Upper lobe of left lung (tissue), 6 donors: Measurements from ENCODE around the gene NAPB. TPM values are rescaled to one million over a fixed set of nuclear protein-coding genes. Genes with fewer than 3 reads are reported as not detected.

Experiments used
- ATAC-seq, 2 donors: fragments of 200-7000 bp; cut with Tn5 transposase; one replicate each; pipeline ENCODE4 v1.9.1; 2022; ENCODE audit warnings: mild to moderate bottlenecking in 2 of 2, moderate library complexity in 2 of 2; ENCODE audit not compliant: low FRiP score in 2 of 2
- DNase-seq, 2 donors: peaks; one replicate each; pipeline ENCODE4 v3.0.0-alpha.2; 2019 to 2020
- H3K27ac ChIP-seq, 4 donors: fragments of 200-600 bp; sonication (generic); one replicate each; pipeline ENCODE4 v1.5.1; 2016 to 2019
- H3K27me3 ChIP-seq, 4 donors: fragments of 200-600 bp; sonication (generic); one replicate each; pipeline ENCODE4 v1.5.1; 2017 to 2019
- H3K36me3 ChIP-seq, 4 donors: fragments of 200-600 bp; sonication (generic); one replicate each; pipeline ENCODE4 v1.5.1; 2016 to 2019
- H3K4me1 ChIP-seq, 4 donors: fragments of 200-600 bp; sonication (generic); one replicate each; pipeline ENCODE4 v1.5.1; 2018 to 2019
- H3K4me3 ChIP-seq, 4 donors: fragments of 200-600 bp; sonication (generic); one replicate each; pipeline ENCODE4 v1.5.1; 2017 to 2019; ENCODE audit warnings: mild to moderate bottlenecking in 2 of 4, moderate library complexity in 1 of 4
- H3K9me3 ChIP-seq, 4 donors: fragments of 200-600 bp; sonication (generic); one replicate each; pipeline ENCODE4 v1.5.1; 2018 to 2019
- CTCF ChIP-seq, 6 experiments: fragments of 450-650 bp in 4 of 6; fragments of 200-600 bp in 2 of 6; sonication (generic) in 2 of 6; IDR thresholded peaks; one replicate each; pipeline ENCODE4 v1.5.1; 2016 to 2019; ENCODE audit warnings: antibody characterized with exemption in 6 of 6
- EP300 ChIP-seq, 4 donors: sonication (generic); formaldehyde crosslinking; IDR thresholded peaks; one replicate each; pipeline ENCODE4 v1.5.1; 2017; ENCODE audit warnings: antibody characterized with exemption in 4 of 4, control low read depth in 2 of 4
- POLR2A ChIP-seq, 4 donors: fragments of 450-650 bp; IDR thresholded peaks; one replicate each; pipeline ENCODE4 v1.5.1; 2016 to 2017; ENCODE audit warnings: antibody characterized with exemption in 4 of 4, mild to moderate bottlenecking in 2 of 4
- POLR2AphosphoS5 ChIP-seq, 2 donors: sonication (generic); formaldehyde crosslinking; IDR thresholded peaks; one replicate each; pipeline ENCODE4 v1.5.1; 2017; ENCODE audit warnings: antibody characterized with exemption in 2 of 2
- WGBS, 2 donors: methylation state at CpG; one replicate each; pipeline ENCODE4 v1.1.5; 2017 to 2018; 5-methylcytosine and 5-hydroxymethylcytosine counted together
- total RNA-seq, 6 donors: library from RNA; depleted of rRNA in 4 of 6; stranded (reverse); fragments of >200 nt in 4 of 6; gene quantifications; one replicate each; pipeline versions ENCODE4 v1.1.0 to v1.2.1, GENCODE V29; 2016 to 2021
- donor health status: DM: no; HTN: no; CAD: no; lungs with moderate emphysema.
- donor health status: DM: no; HTN: yes; CAD: no; lungs with severe emphysema.

NAPB gene
- total RNA-seq, 6 donors from 2014 or later = 9.7 to 27.7 (median 11.1) TPM

GRCh38 chr20:23408957-23409356, 12.3 kb downstream of the NAPB start:
- no peak overlapping the region for H3K27ac ChIP-seq
- 96 to 100% methylated on average over 2 of the region's 2 CpGs for WGBS, 2 donors
- H3K27me3 ChIP-seq = no peaks in the 10 kb centered on the region
- TF ChIP-seq POLR2A (IDR thresholded peaks at IDR 0.05) (no peak), EP300 (IDR thresholded peaks at IDR 0.05) (no peak), POLR2AphosphoS5 (IDR thresholded peaks at IDR 0.05) (no peak), CTCF (IDR thresholded peaks at IDR 0.05) (no peak)
- no peaks in the 10 kb centered on the region for H3K36me3 ChIP-seq
- no peak for DNase-seq
- no peak overlapping the region for H3K4me3 ChIP-seq
- no peaks in the 10 kb centered on the region for H3K9me3 ChIP-seq
- peaks cover 5 to 16% (median 11%) of the 10 kb centered on the region in 4 donors for H3K4me1 ChIP-seq
- no peak for ATAC-seq

DNA sequence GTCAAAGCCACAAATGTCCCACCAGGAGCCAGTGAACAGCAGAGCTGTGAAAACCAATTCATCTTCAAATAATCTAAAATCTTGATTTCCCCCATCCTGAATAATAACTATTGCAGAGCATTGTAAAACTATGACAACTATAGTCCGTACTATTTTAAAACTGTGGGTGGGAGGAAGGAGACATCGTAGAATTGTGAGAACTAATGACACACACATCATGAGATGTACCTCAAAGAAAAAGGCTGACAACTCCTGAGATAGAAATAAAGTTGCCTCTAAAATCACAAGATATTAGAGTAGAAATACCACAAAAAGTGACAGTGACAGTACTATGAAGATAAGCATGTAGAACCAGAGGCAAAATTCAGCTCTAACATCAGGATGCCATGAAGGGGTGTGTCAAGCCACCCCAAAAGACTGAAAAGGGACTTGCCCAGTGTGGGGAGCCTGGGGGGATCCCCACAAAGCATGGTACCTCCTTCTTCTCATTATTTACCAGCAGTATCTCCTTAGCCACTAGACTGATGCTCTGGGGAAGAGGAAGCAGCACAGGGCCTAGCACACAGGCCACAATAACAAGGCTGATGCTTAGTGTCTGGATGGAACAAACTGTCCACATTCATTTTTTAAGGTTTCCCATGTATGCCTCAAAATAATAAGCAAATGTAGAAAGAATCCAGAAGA, 13.4 kb downstream of the NAPB start:
- TF ChIP-seq POLR2A (IDR thresholded peaks at IDR 0.05) (no peak), EP300 (IDR thresholded peaks at IDR 0.05) (no peak), POLR2AphosphoS5 (IDR thresholded peaks at IDR 0.05) (no peak), CTCF (IDR thresholded peaks at IDR 0.05) (no peak)
- no peaks in the 10 kb centered on the region for H3K27me3 ChIP-seq
- no peak overlapping the region for H3K4me3 ChIP-seq
- DNase-seq (no peak), ATAC-seq (no peak)
- H3K4me1 ChIP-seq = peaks cover 5 to 22% (median 13%) of the 10 kb centered on the region in 4 donors
- no peaks in the 10 kb centered on the region for H3K9me3 ChIP-seq
- no peaks in the 10 kb centered on the region for H3K36me3 ChIP-seq
- WGBS, 2 donors = 79 to 82% methylated on average over 2 of the region's 2 CpGs
- H3K27ac ChIP-seq = no peak overlapping the region

GRCh38 chr20:23406880-23407279, 14.4 kb downstream of the NAPB start:
- Histone ChIP-seq H3K9me3 (no peaks in the 10 kb centered on the region), H3K27me3 (no peaks in the 10 kb centered on the region), H3K4me1 (peaks cover 2 to 20% (median 10%) of the 10 kb centered on the region in 4 donors), H3K36me3 (peaks cover 0 to 3% (median 0%) of the 10 kb centered on the region in 4 donors), H3K27ac (no peak overlapping the region), H3K4me3 (no peak overlapping the region)
- no peak for DNase-seq
- 88 to 97% methylated on average over 1 of the region's 1 CpG for WGBS, 2 donors
- TF ChIP-seq POLR2AphosphoS5 (IDR thresholded peaks at IDR 0.05) (no peak), POLR2A (IDR thresholded peaks at IDR 0.05) (no peak), CTCF (IDR thresholded peaks at IDR 0.05) (no peak), EP300 (IDR thresholded peaks at IDR 0.05) (no peak)
- ATAC-seq = no peak

GRCh38 chr20:23404196-23404595, 17.1 kb downstream of the NAPB start:
- no peak overlapping the region for H3K4me3 ChIP-seq
- H3K36me3 ChIP-seq = peaks cover 0 to 3% (median 0%) of the 10 kb centered on the region in 4 donors
- WGBS, 2 donors = 54 to 57% methylated on average over 3 of the region's 3 CpGs
- H3K9me3 ChIP-seq = no peaks in the 10 kb centered on the region
- TF ChIP-seq POLR2A (IDR thresholded peaks at IDR 0.05) (no peak), EP300 (IDR thresholded peaks at IDR 0.05) (no peak), CTCF (IDR thresholded peaks at IDR 0.05) (no peak), POLR2AphosphoS5 (IDR thresholded peaks at IDR 0.05) (no peak)
- peaks cover 12 to 21% (median 18%) of the 10 kb centered on the region in 4 donors for H3K4me1 ChIP-seq
- no peak overlapping the region for H3K27ac ChIP-seq
- no peak for DNase-seq
- H3K27me3 ChIP-seq = no peaks in the 10 kb centered on the region
- ATAC-seq = peak in 1 of 2 donors; percentile 70

DNA sequence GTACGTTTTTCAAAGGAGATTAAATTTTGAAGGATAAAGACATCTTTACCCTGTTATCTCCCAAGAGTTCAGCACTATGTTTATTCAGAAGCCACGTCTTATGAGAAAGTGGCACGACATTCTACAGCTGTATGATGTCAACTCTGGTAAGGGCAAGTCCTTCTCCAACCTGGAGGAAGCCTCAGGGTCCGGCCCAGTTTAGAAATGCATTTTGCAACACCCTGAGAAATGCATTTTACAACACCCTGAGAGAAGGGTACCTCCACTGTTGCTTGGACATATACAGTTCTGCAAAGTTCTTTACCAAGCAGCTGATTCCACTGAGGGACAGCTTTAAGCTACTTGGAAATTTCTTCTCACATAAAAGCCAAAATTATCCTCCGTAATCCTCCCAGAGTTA, 17.5 kb downstream of the NAPB start:
- no peaks in the 10 kb centered on the region for H3K9me3 ChIP-seq
- H3K27ac ChIP-seq = no peak overlapping the region
- H3K36me3 ChIP-seq = peaks cover 0 to 3% (median 0%) of the 10 kb centered on the region in 4 donors
- 59 to 65% methylated on average over 5 of the region's 5 CpGs for WGBS, 2 donors
- no peak for ATAC-seq
- H3K4me1 ChIP-seq = peaks cover 13 to 21% (median 18%) of the 10 kb centered on the region in 4 donors
- no peak for DNase-seq
- no peak overlapping the region for H3K4me3 ChIP-seq
- TF ChIP-seq EP300 (IDR thresholded peaks at IDR 0.05) = no peak
- TF ChIP-seq POLR2A (IDR thresholded peaks at IDR 0.05) = no peak
- no peak for TF ChIP-seq CTCF (IDR thresholded peaks at IDR 0.05)
- no peak for TF ChIP-seq POLR2AphosphoS5 (IDR thresholded peaks at IDR 0.05)
- H3K27me3 ChIP-seq = no peaks in the 10 kb centered on the region
